ENCODE results near the gene PRIM1. TPM values are rescaled to one million over a fixed set of nuclear protein-coding genes. Genes with fewer than 3 reads are reported as not detected.
A peak's percentile ranks its signal among the peaks of the same experiment; 100 is the strongest.

The PRIM1 gene
- polyA plus RNA-seq, 1 experiment: 5.1 TPM

- POLR2A ChIA-PET: no interaction called here
- CTCF ChIA-PET: interaction anchor here (1.1 to 1.9 kb wide), 3 partner anchors 10 to 226 kb away, joined by 3 to 6 read pairs (median 3); a partner anchor contains a TSS
- no peaks in the 10 kb centered on the region for H3K27me3 ChIP-seq (ENCODE audit: control insufficient read depth, insufficient read depth, low read length)
These were observed 16.3 kb upstream of the PRIM1 start for GRCh38 chr12:56768424-56768823.

DNA sequence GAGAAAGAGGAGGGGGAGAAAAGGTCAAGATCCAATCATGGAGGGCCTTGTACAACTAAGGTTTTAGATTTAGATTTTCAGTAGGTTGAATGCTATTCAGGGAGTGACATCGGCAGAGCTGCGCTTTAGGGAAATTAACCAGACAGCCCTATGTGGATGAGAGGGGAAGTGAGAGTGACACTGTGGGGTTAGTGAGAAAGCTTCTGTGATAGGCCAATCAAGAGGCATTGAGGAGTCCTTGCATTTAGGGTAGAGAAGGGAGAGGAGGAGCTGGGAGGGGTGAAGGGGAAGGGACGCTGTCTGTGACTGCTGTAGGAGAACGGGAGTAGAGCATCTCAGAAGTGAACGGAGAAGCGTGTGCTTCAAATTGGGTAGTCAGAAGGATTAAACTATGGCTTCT is 14.4 kb upstream of the PRIM1 start:
- TF ChIP-seq, protein P1, sequence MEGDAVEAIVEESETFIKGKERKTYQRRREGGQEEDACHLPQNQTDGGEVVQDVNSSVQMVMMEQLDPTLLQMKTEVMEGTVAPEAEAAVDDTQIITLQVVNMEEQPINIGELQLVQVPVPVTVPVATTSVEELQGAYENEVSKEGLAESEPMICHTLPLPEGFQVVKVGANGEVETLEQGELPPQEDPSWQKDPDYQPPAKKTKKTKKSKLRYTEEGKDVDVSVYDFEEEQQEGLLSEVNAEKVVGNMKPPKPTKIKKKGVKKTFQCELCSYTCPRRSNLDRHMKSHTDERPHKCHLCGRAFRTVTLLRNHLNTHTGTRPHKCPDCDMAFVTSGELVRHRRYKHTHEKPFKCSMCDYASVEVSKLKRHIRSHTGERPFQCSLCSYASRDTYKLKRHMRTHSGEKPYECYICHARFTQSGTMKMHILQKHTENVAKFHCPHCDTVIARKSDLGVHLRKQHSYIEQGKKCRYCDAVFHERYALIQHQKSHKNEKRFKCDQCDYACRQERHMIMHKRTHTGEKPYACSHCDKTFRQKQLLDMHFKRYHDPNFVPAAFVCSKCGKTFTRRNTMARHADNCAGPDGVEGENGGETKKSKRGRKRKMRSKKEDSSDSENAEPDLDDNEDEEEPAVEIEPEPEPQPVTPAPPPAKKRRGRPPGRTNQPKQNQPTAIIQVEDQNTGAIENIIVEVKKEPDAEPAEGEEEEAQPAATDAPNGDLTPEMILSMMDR (IDR thresholded peaks at IDR 0.05; ENCODE audit: insufficient read depth, low read depth, low read length): no peak
- CTCF ChIA-PET: interaction anchor here (0.9 to 14.2 kb wide), 4 partner anchors 8 to 234 kb away, joined by 4 to 220 read pairs (median 34); no protein-coding TSS in a partner anchor
- H3K4me3 ChIP-seq (ENCODE audit: low read depth, low read length): no peak overlapping the region
- H3K36me3 ChIP-seq (ENCODE audit: control insufficient read depth, insufficient read depth, low read length): no peaks in the 10 kb centered on the region
- H3K27me3 ChIP-seq (ENCODE audit: control insufficient read depth, insufficient read depth, low read length): no peaks in the 10 kb centered on the region
- POLR2A ChIA-PET: no interaction called here
- no peak for DNase-seq (ENCODE audit: low read depth)

More at GRCh38 chr12:56768424-56768823, 16.3 kb upstream of the PRIM1 start:
- Histone ChIP-seq H3K4me3 (ENCODE audit: low read depth, low read length) (no peak overlapping the region), H3K36me3 (ENCODE audit: control insufficient read depth, insufficient read depth, low read length) (no peaks in the 10 kb centered on the region)
- DNase-seq (ENCODE audit: low read depth): no peak
- TF ChIP-seq, protein P1 (IDR thresholded peaks at IDR 0.05; ENCODE audit: insufficient read depth, low read depth, low read length): no peak

- POLR2A ChIA-PET: interaction anchor here (0.7 kb wide), 1 partner anchor 224 kb away, joined by 11 read pairs; no protein-coding TSS in a partner anchor
- CTCF ChIA-PET: interaction anchor here (1.2 to 14.2 kb wide), 8 partner anchors 10 to 302 kb away, joined by 3 to 220 read pairs (median 8); no protein-coding TSS in a partner anchor
These were observed 11.9 kb upstream of the PRIM1 start for GRCh38 chr12:56763753-56764657.

GRCh38 chr12:56761812-56762211 is 9.7 kb upstream of the PRIM1 start:
- no peaks in the 10 kb centered on the region for H3K27me3 ChIP-seq (ENCODE audit: control insufficient read depth, insufficient read depth, low read length)
- TF ChIP-seq, protein P1 (IDR thresholded peaks at IDR 0.05; ENCODE audit: insufficient read depth, low read depth, low read length): no peak
- CTCF ChIA-PET: interaction anchor here (1.1 to 14.2 kb wide), 10 partner anchors 10 to 304 kb away, joined by 3 to 220 read pairs (median 8); partner anchors contain the start of gene PRIM1
- POLR2A ChIA-PET: no interaction called here
- no peak overlapping the region for H3K4me3 ChIP-seq (ENCODE audit: low read depth, low read length)
- DNase-seq (ENCODE audit: low read depth): no peak
- no peaks in the 10 kb centered on the region for H3K36me3 ChIP-seq (ENCODE audit: control insufficient read depth, insufficient read depth, low read length)

More at GRCh38 chr12:56763753-56764657, 11.9 kb upstream of the PRIM1 start:
- no peaks in the 10 kb centered on the region for H3K27me3 ChIP-seq (ENCODE audit: control insufficient read depth, insufficient read depth, low read length)
- H3K4me3 ChIP-seq (ENCODE audit: low read depth, low read length): no peak overlapping the region
- TF ChIP-seq, protein P1 (IDR thresholded peaks at IDR 0.05; ENCODE audit: insufficient read depth, low read depth, low read length): no peak
- DNase-seq (ENCODE audit: low read depth): peak; percentile 60
- H3K36me3 ChIP-seq (ENCODE audit: control insufficient read depth, insufficient read depth, low read length): no peaks in the 10 kb centered on the region

DNA sequence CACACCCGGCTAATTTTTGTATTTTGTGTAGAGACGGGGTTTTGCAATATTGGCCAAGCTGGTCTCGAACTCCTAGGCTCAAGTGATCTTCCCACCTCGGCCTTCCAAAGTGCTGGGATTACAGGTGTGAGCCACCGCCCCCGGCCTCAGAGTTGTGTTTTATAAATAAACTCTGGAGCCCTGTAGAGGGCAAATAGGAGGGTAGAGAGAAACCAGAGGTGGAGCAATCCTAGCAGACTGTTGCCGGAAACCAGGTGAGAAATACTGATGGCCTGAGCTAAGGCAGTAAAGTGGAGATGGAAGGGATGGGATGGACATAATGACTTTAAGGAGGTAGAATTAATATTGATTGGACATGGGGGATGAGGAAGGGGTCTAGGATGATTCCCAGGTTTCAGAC is 8.3 kb upstream of the PRIM1 start:
- TF ChIP-seq, protein P1 (IDR thresholded peaks at IDR 0.05; ENCODE audit: insufficient read depth, low read depth, low read length): no peak
- ChIA-PET CTCF (interaction anchor here (0.7 to 14.2 kb wide), 6 partner anchors 124 to 469 kb away, joined by 3 to 220 read pairs (median 7); no protein-coding TSS in a partner anchor), POLR2A (no interaction called here)
- no peak overlapping the region for H3K4me3 ChIP-seq (ENCODE audit: low read depth, low read length)
- no peaks in the 10 kb centered on the region for H3K27me3 ChIP-seq (ENCODE audit: control insufficient read depth, insufficient read depth, low read length)
- no peak for DNase-seq (ENCODE audit: low read depth)
- no peaks in the 10 kb centered on the region for H3K36me3 ChIP-seq (ENCODE audit: control insufficient read depth, insufficient read depth, low read length)
